ENCODE measurements around the gene UBL5.
"Not testable (repeated sequence)": the region's sequence is repeated elsewhere in the genome, so short reads cannot be mapped to it uniquely, and the experiment has no call there.

Gene UBL5

GRCh38 chr19:9827289-9828238, at the start of gene UBL5:
TSS of gene UBL5 (plus strand) at chr19:9827918. CDS start at chr19:9828338, 420 bp downstream.
- DNase-seq: peak; percentile 93

GRCh38 chr19:9782338-9782737, 45.4 kb upstream of the UBL5 start:
- DNase-seq: peak; percentile 71

DNA sequence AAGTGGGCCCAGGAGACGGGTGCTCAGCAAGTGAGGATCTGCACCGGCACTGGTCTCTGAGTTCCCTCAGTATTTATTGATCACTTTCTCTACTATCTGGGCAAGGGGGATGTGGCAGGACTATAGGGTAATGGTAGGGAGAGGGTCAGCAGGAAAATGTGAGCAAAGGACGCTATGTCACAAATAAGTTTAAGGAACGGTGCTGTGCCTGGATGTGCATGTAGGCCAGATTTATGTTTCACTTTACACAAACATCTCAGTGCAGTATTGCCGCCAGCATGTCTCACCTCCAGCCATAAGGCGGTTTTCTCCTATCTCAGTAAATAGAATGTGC, 43.6 kb upstream of the UBL5 start:
- DNase-seq: not testable (repeated sequence)

GRCh38 chr19:9785367-9786331, 42.1 kb upstream of the UBL5 start:
- DNase-seq: peak; percentile 96

DNA sequence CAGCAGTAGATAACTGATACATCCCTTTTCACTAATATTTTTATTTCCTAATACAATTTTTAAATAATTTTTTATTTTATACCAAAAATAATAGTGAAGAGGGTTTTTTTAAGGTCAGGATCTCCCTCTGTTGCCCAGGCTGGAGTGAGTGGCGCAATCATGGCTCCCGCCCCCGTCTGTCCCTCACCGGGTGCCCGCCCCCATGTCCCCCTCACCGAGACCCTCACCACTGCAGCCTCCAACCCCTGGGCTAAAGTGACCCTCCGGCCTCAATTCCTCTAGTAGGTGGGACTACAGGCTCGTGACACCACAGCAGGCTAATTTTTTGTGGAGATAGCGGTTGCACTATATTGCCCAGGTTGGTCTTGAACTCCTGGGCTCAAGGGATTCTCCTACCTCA, 41.4 kb upstream of the UBL5 start:
- no peak for DNase-seq

DNA sequence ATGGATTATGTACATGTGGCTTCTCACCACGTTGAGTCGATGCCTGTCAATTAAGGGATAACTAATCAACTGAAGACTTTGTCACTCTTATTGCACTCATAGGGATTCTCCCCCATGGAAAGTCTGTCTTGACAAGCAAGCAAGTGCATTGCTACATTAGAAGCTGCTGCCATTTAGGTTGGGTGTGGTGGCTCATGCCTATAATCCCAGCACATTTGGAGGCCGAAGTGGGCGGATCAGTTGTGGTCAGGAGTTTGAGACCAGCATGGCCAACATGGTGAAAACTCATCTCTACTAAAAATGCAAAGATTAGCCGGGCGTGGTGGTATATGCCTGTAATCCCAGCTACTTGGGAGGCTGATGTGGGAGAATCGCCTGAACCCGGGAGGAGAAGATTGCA, 40.9 kb upstream of the UBL5 start:
- DNase-seq: no peak

- not testable (repeated sequence) for DNase-seq
These were observed 39.1 kb upstream of the UBL5 start for GRCh38 chr19:9788604-9789003.

DNA sequence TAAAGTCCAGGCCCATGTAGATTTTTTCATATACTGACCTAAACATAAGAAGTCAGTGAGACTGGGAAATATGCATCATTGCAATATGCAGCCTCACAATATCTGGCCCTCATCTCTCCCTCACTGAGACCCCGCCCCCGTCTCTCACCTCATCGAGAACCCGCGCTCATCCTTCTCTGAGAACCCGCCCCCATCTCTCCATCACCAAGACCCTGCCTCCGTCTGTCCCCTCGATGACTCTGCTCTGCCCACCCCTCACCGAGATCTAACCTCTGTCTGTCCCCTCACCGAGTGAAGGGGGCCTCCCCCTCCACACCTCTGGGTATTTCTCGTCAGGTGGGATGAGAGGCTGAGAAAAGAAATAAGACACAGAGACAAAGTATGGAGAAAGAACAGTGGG, 38.7 kb upstream of the UBL5 start:
- no peak for DNase-seq

- DNase-seq: not testable (repeated sequence)
These were observed 38.1 kb upstream of the UBL5 start for GRCh38 chr19:9789579-9789978.

- DNase-seq: not testable (repeated sequence)
These were observed 36.7 kb upstream of the UBL5 start for GRCh38 chr19:9791073-9791367.

- peak; percentile 95 for DNase-seq
These were observed 36.0 kb upstream of the UBL5 start for GRCh38 chr19:9791552-9792205.

GRCh38 chr19:9792206-9793070, 35.3 kb upstream of the UBL5 start:
- DNase-seq: peak; percentile 93

- DNase-seq: peak; percentile 31
These were observed 34.6 kb upstream of the UBL5 start for GRCh38 chr19:9793071-9793591.

- peak; percentile 87 for DNase-seq
These were observed 31.5 kb upstream of the UBL5 start for GRCh38 chr19:9796113-9796773.

DNA sequence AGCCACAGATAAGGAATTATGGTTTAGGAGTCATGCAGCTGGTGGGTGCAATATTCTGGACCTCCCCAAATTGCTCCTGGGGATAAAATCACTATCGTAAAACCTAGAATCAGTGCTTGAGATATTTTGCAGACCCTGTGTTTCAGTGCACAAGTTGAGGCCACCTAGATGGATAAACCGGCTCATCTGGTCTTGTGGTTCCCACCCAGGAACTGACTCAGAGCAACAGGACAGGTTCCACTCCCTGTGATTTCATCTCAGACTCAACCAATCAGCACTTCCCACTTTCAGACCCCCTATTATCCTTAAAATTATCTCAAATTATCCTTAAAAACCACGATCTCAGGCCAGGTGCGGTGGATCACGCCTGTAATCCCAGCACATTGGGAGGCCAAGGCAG, 29.8 kb upstream of the UBL5 start:
- no peak for DNase-seq

- no peak for DNase-seq
These were observed 28.6 kb upstream of the UBL5 start for GRCh38 chr19:9799162-9799561.

- no peak for DNase-seq
These were observed 25.7 kb upstream of the UBL5 start for GRCh38 chr19:9801976-9802375.

GRCh38 chr19:9806803-9807202, 20.9 kb upstream of the UBL5 start:
- DNase-seq: no peak

DNA sequence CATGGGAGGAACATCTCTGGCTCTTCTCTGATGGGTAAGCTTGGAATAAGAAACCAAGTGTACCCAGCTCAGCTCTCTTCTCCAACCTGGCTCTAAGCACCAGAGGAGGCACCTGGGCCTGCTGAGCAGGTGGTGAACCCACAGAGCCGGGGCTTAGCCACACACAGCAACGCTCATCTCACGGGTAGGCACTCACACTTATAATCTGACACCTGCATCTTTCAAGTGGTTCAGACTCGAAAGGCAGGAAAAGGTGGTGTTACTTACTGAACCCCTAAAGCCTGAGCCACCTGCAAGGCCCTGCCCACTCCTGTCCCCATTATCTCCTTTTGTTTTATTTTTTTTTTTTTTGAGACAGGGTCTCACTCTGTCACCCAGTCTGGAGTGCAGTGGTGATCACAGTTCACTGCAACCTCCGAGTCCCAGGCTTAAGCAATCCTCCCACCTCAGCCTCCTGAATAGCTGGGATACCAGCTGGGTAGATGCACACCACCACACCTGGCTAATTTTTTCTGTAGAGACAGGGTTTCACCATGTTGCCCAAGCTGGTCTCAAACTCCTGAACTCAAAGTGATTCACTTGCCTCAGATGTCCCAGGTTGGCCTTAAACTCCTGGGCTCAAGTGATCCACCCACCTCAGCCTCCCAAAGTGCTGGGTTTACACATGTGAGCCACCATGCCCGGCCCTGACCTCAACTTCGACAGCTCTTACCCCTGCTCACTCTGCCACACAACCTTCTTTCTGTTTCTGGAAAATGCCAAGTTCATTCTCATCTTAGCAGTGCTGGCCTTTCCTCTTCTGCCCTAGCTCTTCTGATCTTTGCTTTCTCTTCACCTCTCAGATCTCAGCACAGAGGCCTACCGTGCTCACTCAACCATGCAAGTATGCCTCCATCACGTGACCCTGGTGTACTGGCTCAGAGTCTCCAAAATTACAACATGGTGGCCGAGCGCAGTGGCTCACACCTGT, 18.6 kb upstream of the UBL5 start:
- no peak for DNase-seq

DNA sequence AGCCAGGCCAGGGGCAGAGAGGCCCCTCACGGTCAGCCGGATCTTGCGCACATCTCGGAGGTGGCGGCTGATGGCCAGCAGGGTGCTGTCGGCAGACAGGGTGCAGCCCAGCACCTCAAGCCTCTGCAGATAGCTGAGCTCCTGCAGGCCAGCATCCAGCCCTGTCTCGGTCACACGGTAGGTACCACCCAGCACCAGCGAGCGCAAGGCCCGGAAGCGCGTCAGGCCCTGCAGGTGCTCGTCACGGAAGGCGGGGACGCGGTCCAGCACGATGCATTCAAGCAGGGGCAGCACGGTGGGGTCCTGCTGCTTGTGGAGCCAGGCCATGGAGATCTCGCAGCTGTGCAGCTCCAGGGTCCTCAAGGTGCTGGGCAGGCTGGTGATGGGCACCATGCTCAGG, 16.6 kb upstream of the UBL5 start:
- no peak for DNase-seq
